Natural killer cell (primary cell): Measurements from ENCODE around the gene SLC25A6. TPM values are rescaled to one million over a fixed set of nuclear protein-coding genes. Genes with fewer than 3 reads are reported as not detected.
"Not testable (repeated sequence)": the region's sequence is repeated elsewhere in the genome, so short reads cannot be mapped to it uniquely, and the experiment has no call there.

Experiments used
- ATAC-seq, 3 donors: fragments of 150-1000 bp in 2 of 3; fragments of 200-7000 bp in 1 of 3; cut with Tn5 transposase; 1 replicate in 1 of 3; 2 replicates in 2 of 3; pipeline ENCODE4 v1.10.0; 2021; ENCODE audit warnings: mild to moderate bottlenecking in 2 of 3, moderate library complexity in 2 of 3
- DNase-seq, 2 donors: peaks; one replicate each; pipeline versions ENCODE4 v3.0.0 to v3.0.0-alpha.2; 2013 to 2021; ENCODE audit warnings: mixed read lengths in 1 of 2
- H3K27ac ChIP-seq: one replicate; pipeline ENCODE4 v1.5.1; 2013; ENCODE audit warnings: mild to moderate bottlenecking, low read length
- H3K27me3 ChIP-seq: one replicate; pipeline ENCODE4 v1.6.1; 2013; ENCODE audit warnings: low read length; ENCODE audit not compliant: control insufficient read depth, insufficient read depth
- H3K36me3 ChIP-seq: one replicate; pipeline ENCODE4 v1.6.1; 2013; ENCODE audit warnings: low read length; ENCODE audit not compliant: control insufficient read depth, insufficient read depth
- H3K4me1 ChIP-seq: one replicate; pipeline ENCODE4 v1.6.1; 2013; ENCODE audit warnings: low read length; ENCODE audit not compliant: control insufficient read depth, insufficient read depth
- H3K4me3 ChIP-seq: one replicate; pipeline ENCODE4 v1.5.1; 2013; ENCODE audit warnings: low read length
- H3K9me3 ChIP-seq: one replicate; pipeline ENCODE4 v1.6.1; 2013; ENCODE audit warnings: low read length; ENCODE audit not compliant: control insufficient read depth, insufficient read depth
- H3K27ac Mint-ChIP-seq, 2 donors: one replicate each; pipeline ENCODE4 v1.8.0; 2022; ENCODE audit warnings: mild to moderate bottlenecking in 2 of 2, mixed read lengths in 2 of 2, moderate library complexity in 1 of 2
- H3K27me3 Mint-ChIP-seq, 2 donors: one replicate each; pipeline ENCODE4 v1.8.0; 2022; ENCODE audit warnings: low read depth in 2 of 2, mixed read lengths in 2 of 2
- H3K36me3 Mint-ChIP-seq: one replicate; pipeline ENCODE4 v1.8.0; 2022; ENCODE audit warnings: mixed read lengths
- H3K4me1 Mint-ChIP-seq, 2 donors: one replicate each; pipeline ENCODE4 v1.8.0; 2022; ENCODE audit warnings: mixed read lengths in 2 of 2
- H3K4me3 Mint-ChIP-seq: one replicate; pipeline ENCODE4 v1.8.0; 2022; ENCODE audit warnings: mild to moderate bottlenecking, moderate library complexity, mixed read lengths
- H3K9me3 Mint-ChIP-seq, 2 donors: one replicate each; pipeline ENCODE4 v1.8.0; 2022; ENCODE audit warnings: mixed read lengths in 2 of 2
- CTCF ChIP-seq: fragments of 200-600 bp; IDR thresholded peaks from one replicate; pipeline ENCODE4 v1.8.0; 2022; ENCODE audit warnings: antibody characterized with exemption
- WGBS: methylation state at CpG from one replicate; pipeline ENCODE4 v1.1.7; 2013; ENCODE audit warnings: missing lambda C conversion rate; ENCODE audit not compliant: insufficient coverage; 5-methylcytosine and 5-hydroxymethylcytosine counted together
- intact Hi-C: fragments of 100-400 bp; cut with micrococcal nuclease; formaldehyde crosslinking; loops from one replicate; pipeline ENCODE4 v1.14.2; 2022
- total RNA-seq, 4 donors: library from RNA; stranded (reverse); fragments of 120-200 nt in 1 of 4; gene quantifications; one replicate each; pipeline versions ENCODE4 v1.2.3 to v1.2.4, GENCODE V29; 2013 to 2022

Gene SLC25A6
- total RNA-seq, 3 donors from 2014 or later (not counting 1 experiment from before 2014, with no cell fraction given): 157 to 197 (median 178) TPM

- no peaks in the 10 kb centered on the region for H3K36me3 ChIP-seq
- no peaks in the 10 kb centered on the region for H3K27me3 Mint-ChIP-seq
- peak in 2 of 3 donors; percentile 12 to 35 for ATAC-seq
- 96% methylated on average over 24 of the region's 24 CpGs for WGBS
- H3K27ac ChIP-seq: no peak overlapping the region
- intact Hi-C loops: no loop called here
- no peak overlapping the region for H3K27ac Mint-ChIP-seq
- no peaks in the 10 kb centered on the region for H3K27me3 ChIP-seq
- H3K36me3 Mint-ChIP-seq: no peaks in the 10 kb centered on the region
- H3K9me3 ChIP-seq: no peaks in the 10 kb centered on the region
- DNase-seq: no peak
- H3K4me3 Mint-ChIP-seq: no peak overlapping the region
- no peaks in the 10 kb centered on the region for H3K4me1 ChIP-seq
- no peak overlapping the region for H3K4me3 ChIP-seq
- TF ChIP-seq CTCF: no peak
- no peaks in the 10 kb centered on the region for H3K9me3 Mint-ChIP-seq
- H3K4me1 Mint-ChIP-seq: no peaks in the 10 kb centered on the region
These were observed 13.6 kb downstream of the SLC25A6 start for GRCh38 chrX:1378306-1378759.

GRCh38 chrX:1368385-1368698, 23.6 kb downstream of the SLC25A6 start:
- ATAC-seq (no peak), DNase-seq (no peak)
- no peaks in the 10 kb centered on the region for H3K9me3 Mint-ChIP-seq
- intact Hi-C loops: no loop called here
- Histone ChIP-seq H3K9me3 (no peaks in the 10 kb centered on the region), H3K4me3 (no peak overlapping the region), H3K27ac (no peak overlapping the region), H3K27me3 (no peaks in the 10 kb centered on the region), H3K4me1 (no peaks in the 10 kb centered on the region), H3K36me3 (peaks cover 2% of the 10 kb centered on the region)
- H3K36me3 Mint-ChIP-seq: no peaks in the 10 kb centered on the region
- no peaks in the 10 kb centered on the region for H3K27me3 Mint-ChIP-seq
- WGBS: 77% methylated on average over 4 of the region's 4 CpGs
- TF ChIP-seq CTCF: no peak
- no peak overlapping the region for H3K27ac Mint-ChIP-seq
- H3K4me3 Mint-ChIP-seq: no peak overlapping the region
- no peaks in the 10 kb centered on the region for H3K4me1 Mint-ChIP-seq

- H3K9me3 ChIP-seq, ATAC-seq, H3K27me3 ChIP-seq, H3K9me3 Mint-ChIP-seq, H3K4me1 ChIP-seq, H3K4me1 Mint-ChIP-seq, H3K4me3 ChIP-seq, DNase-seq, H3K27ac ChIP-seq, intact Hi-C loops, H3K4me3 Mint-ChIP-seq, H3K27ac Mint-ChIP-seq, H3K36me3 Mint-ChIP-seq, H3K27me3 Mint-ChIP-seq, H3K36me3 ChIP-seq: not testable (repeated sequence)
- 100% methylated on average over 1 of the region's 63 CpGs for WGBS
These were observed 25.6 kb downstream of the SLC25A6 start for GRCh38 chrX:1366363-1366762.

GRCh38 chrX:1361910-1362309, 30.0 kb downstream of the SLC25A6 start:
- H3K27me3 Mint-ChIP-seq: no peaks in the 10 kb centered on the region
- intact Hi-C loops: no loop called here
- WGBS: 91% methylated on average over 2 of the region's 2 CpGs
- no peaks in the 10 kb centered on the region for H3K4me1 Mint-ChIP-seq
- no peak overlapping the region for H3K4me3 Mint-ChIP-seq
- Histone ChIP-seq H3K4me1 (no peaks in the 10 kb centered on the region), H3K27me3 (no peaks in the 10 kb centered on the region), H3K36me3 (peaks cover 6% of the 10 kb centered on the region), H3K9me3 (peaks cover 5% of the 10 kb centered on the region), H3K27ac (no peak overlapping the region), H3K4me3 (no peak overlapping the region)
- no peak overlapping the region for H3K27ac Mint-ChIP-seq
- no peak for TF ChIP-seq CTCF
- DNase-seq (no peak), ATAC-seq (no peak)
- H3K9me3 Mint-ChIP-seq: peaks cover 0 to 7% of the 10 kb centered on the region in 2 donors
- no peaks in the 10 kb centered on the region for H3K36me3 Mint-ChIP-seq
